GM18498 (cell line): ENCODE results near the gene SPTBN1.
A peak's percentile ranks its signal among the peaks of the same experiment; 100 is the strongest.

Source experiments
- ATAC-seq: cut with Tn5 transposase; IDR thresholded peaks from one replicate; pipeline ENCODE4 v1.9.1; 2021; ENCODE audit warnings: mild to moderate bottlenecking, moderate library complexity; ENCODE audit not compliant: unreplicated experiment

Gene SPTBN1

GRCh38 chr2:54627973-54628372, 171.8 kb downstream of the SPTBN1 start:
- no peak for ATAC-seq

GRCh38 chr2:54628418-54628817, 172.3 kb downstream of the SPTBN1 start:
- ATAC-seq, result no peak

- ATAC-seq, result no peak
These were observed 172.8 kb downstream of the SPTBN1 start for GRCh38 chr2:54628957-54629356.

- no peak for ATAC-seq
These were observed 173.3 kb downstream of the SPTBN1 start for GRCh38 chr2:54629390-54629789.

- no peak for ATAC-seq
These were observed 174.1 kb downstream of the SPTBN1 start for GRCh38 chr2:54629914-54630857.

GRCh38 chr2:54630858-54631497, 174.9 kb downstream of the SPTBN1 start:
- ATAC-seq, result no peak

GRCh38 chr2:54631755-54632154, 175.6 kb downstream of the SPTBN1 start:
- no peak for ATAC-seq

- no peak for ATAC-seq
These were observed 176.9 kb downstream of the SPTBN1 start for GRCh38 chr2:54632733-54633692.

GRCh38 chr2:54634021-54634420, 177.9 kb downstream of the SPTBN1 start:
- ATAC-seq, result no peak

- peak; percentile 78 for ATAC-seq
These were observed 178.7 kb downstream of the SPTBN1 start for GRCh38 chr2:54634564-54635511.

GRCh38 chr2:54635554-54636152, 179.5 kb downstream of the SPTBN1 start:
- ATAC-seq, result no peak

GRCh38 chr2:54636415-54637139, 180.4 kb downstream of the SPTBN1 start:
- ATAC-seq, result no peak

GRCh38 chr2:54638103-54638502, 182.0 kb downstream of the SPTBN1 start:
- peak; percentile 34 for ATAC-seq

- ATAC-seq, result no peak
These were observed 182.7 kb downstream of the SPTBN1 start for GRCh38 chr2:54638774-54639187.

GRCh38 chr2:54639609-54640008, 183.5 kb downstream of the SPTBN1 start:
- no peak for ATAC-seq

GRCh38 chr2:54640834-54641540, 184.9 kb downstream of the SPTBN1 start:
- ATAC-seq, result no peak

GRCh38 chr2:54641988-54642387, 185.9 kb downstream of the SPTBN1 start:
- ATAC-seq, result no peak
